Erythroblast (primary cell): ENCODE data around the gene HCCS.

Experiments used
- GATA1 ChIP-seq: IDR thresholded peaks from 2 replicates; pipeline ENCODE4 v1.6.1; 2011; ENCODE audit warnings: low read depth, mild to moderate bottlenecking, control low read depth, low read length, moderate library complexity
- POLR2A ChIP-seq: IDR thresholded peaks from 2 replicates; pipeline ENCODE4 v1.6.1; 2011; ENCODE audit warnings: mild to moderate bottlenecking, low read length

DNA sequence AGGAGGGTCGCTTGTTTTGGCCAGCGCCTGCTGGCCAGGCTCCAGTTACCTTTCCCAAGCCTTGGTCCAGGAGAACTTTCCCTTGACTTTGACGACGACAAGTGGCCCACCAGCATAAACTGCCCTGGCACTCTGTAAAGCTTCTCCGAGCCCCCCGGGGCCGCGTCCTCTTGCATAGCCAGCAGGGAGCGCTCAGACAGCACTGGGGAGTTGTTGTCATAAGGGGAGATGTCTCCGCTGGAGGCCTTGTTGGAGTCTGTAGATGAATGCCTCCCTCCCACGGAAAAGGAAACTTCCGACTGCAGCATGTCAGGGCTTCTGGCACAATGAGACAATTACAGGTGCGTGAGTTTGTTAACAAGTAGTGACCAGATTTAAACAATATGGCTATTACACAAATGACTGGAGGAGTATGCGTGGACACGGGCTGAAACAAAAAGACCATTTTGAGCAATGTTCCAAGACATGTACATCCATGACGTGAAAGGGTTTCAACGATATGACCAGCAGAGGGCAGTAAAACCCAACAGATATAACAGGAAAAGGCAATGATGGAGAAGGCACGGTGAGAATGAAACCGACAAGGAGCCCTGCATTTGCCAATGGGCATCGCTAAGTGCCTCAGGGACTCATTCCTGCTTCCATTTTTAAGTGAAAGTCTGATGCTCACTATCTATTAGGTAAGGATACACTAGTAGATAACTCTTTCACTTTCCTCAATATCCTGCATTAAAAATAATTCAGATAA, 33.0 kb downstream of the HCCS start:
- TF ChIP-seq POLR2A: no peak
- TF ChIP-seq GATA1: no peak
